Panc1 (cell line): ENCODE data around the gene EMC9.

Experiments
- POLR2AphosphoS5 ChIP-seq: IDR thresholded peaks from 2 replicates; pipeline ENCODE4 v1.6.1; 2012; ENCODE audit warnings: mild to moderate bottlenecking, low read depth, low read length, moderate library complexity
- TCF7L2 ChIP-seq: IDR thresholded peaks from 2 replicates; pipeline ENCODE4 v1.6.1; 2011; ENCODE audit warnings: mild to moderate bottlenecking, low read depth, low read length, inconsistent platforms
- TF ChIP-seq, protein P1 (sequence below): fragments of 450-650 bp; IDR thresholded peaks from 2 replicates; pipeline ENCODE4 v1.5.1; 2017; ENCODE audit warnings: mild to moderate bottlenecking

DNA sequence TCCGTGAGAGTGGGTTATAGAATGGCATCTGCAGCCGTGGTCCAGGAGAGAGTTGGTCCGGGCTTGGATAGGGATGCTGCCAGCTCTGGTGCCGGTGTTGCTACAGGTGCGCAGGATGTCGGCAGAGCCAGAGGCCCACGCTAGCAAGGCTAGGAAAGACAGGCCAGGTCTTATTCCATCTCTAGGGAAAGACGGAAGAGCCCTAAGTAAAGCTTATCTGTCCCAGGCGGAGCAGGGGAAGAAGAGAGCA, 5.9 kb downstream of the EMC9 start:
- TF ChIP-seq, protein P1, sequence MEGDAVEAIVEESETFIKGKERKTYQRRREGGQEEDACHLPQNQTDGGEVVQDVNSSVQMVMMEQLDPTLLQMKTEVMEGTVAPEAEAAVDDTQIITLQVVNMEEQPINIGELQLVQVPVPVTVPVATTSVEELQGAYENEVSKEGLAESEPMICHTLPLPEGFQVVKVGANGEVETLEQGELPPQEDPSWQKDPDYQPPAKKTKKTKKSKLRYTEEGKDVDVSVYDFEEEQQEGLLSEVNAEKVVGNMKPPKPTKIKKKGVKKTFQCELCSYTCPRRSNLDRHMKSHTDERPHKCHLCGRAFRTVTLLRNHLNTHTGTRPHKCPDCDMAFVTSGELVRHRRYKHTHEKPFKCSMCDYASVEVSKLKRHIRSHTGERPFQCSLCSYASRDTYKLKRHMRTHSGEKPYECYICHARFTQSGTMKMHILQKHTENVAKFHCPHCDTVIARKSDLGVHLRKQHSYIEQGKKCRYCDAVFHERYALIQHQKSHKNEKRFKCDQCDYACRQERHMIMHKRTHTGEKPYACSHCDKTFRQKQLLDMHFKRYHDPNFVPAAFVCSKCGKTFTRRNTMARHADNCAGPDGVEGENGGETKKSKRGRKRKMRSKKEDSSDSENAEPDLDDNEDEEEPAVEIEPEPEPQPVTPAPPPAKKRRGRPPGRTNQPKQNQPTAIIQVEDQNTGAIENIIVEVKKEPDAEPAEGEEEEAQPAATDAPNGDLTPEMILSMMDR, result no peak
- TF ChIP-seq POLR2AphosphoS5 (no peak), TCF7L2 (no peak)
